Measurements from ENCODE around the gene TMLHE. TPM values are rescaled to one million over a fixed set of nuclear protein-coding genes. Genes with fewer than 3 reads are reported as not detected.
"Not testable (repeated sequence)": the region's sequence is repeated elsewhere in the genome, so short reads cannot be mapped to it uniquely, and the experiment has no call there.

The TMLHE gene
- total RNA-seq (17.4 and 17.6 TPM in 2 replicates), polyA plus RNA-seq (22.1 and 29.3 TPM in 2 replicates)

GRCh38 chrX:155612312-155613224 lies at the start of gene TMLHE, which contains the start of gene SPRY3:
TSS of gene TMLHE (minus strand) at chrX:155612952. CDS start at chrX:155545276, 67,676 bp downstream.
TSS of gene SPRY3 (plus strand) at chrX:155612586.
- no peak for TF ChIP-seq CTCF (IDR thresholded peaks at IDR 0.05; ENCODE audit: low read depth, low read length)
- H3K9me3 ChIP-seq (ENCODE audit: low read depth): no peaks in the 10 kb centered on the region
- peak within 1 kb of the TSS; percentile 62 for H3K4me3 ChIP-seq
- H3K4me1 ChIP-seq (ENCODE audit: low read depth): no peaks in the 10 kb centered on the region
- peak; percentile 62 for DNase-seq (ENCODE audit: low read depth in 1 of 2, low spot score in 1 of 2)
- H3K27ac ChIP-seq: peak within 1 kb of the TSS; percentile 92
- no peaks in the 10 kb centered on the region for H3K36me3 ChIP-seq
- no peaks in the 10 kb centered on the region for H3K27me3 ChIP-seq

- DNase-seq (ENCODE audit: low read depth in 1 of 2, low spot score in 1 of 2): peak in 1 of 2 donors; percentile 0
- no peaks in the 10 kb centered on the region for H3K4me1 ChIP-seq (ENCODE audit: low read depth)
- no peak overlapping the region for H3K27ac ChIP-seq
- H3K9me3 ChIP-seq (ENCODE audit: low read depth): no peaks in the 10 kb centered on the region
- no peaks in the 10 kb centered on the region for H3K36me3 ChIP-seq
- no peak for TF ChIP-seq CTCF (IDR thresholded peaks at IDR 0.05; ENCODE audit: low read depth, low read length)
- H3K27me3 ChIP-seq: no peaks in the 10 kb centered on the region
- H3K4me3 ChIP-seq: no peak overlapping the region
Measured at GRCh38 chrX:155662282-155662681, 49.5 kb upstream of the TMLHE start.

GRCh38 chrX:155645180-155645579 lies 32.4 kb upstream of the TMLHE start:
- H3K27me3 ChIP-seq: no peaks in the 10 kb centered on the region
- no peak for TF ChIP-seq CTCF (IDR thresholded peaks at IDR 0.05; ENCODE audit: low read depth, low read length)
- no peaks in the 10 kb centered on the region for H3K4me1 ChIP-seq (ENCODE audit: low read depth)
- no peak overlapping the region for H3K4me3 ChIP-seq
- no peak for DNase-seq (ENCODE audit: low read depth in 1 of 2, low spot score in 1 of 2)
- H3K27ac ChIP-seq: no peak overlapping the region
- H3K36me3 ChIP-seq: no peaks in the 10 kb centered on the region
- no peaks in the 10 kb centered on the region for H3K9me3 ChIP-seq (ENCODE audit: low read depth)

- H3K36me3 ChIP-seq: no peaks in the 10 kb centered on the region
- no peaks in the 10 kb centered on the region for H3K9me3 ChIP-seq (ENCODE audit: low read depth)
- H3K27me3 ChIP-seq: no peaks in the 10 kb centered on the region
- no peaks in the 10 kb centered on the region for H3K4me1 ChIP-seq (ENCODE audit: low read depth)
- H3K27ac ChIP-seq: no peak overlapping the region
- no peak overlapping the region for H3K4me3 ChIP-seq
- no peak for TF ChIP-seq CTCF (IDR thresholded peaks at IDR 0.05; ENCODE audit: low read depth, low read length)
- no peak for DNase-seq (ENCODE audit: low read depth in 1 of 2, low spot score in 1 of 2)
Measured at GRCh38 chrX:155643240-155643639, 30.5 kb upstream of the TMLHE start.

GRCh38 chrX:155641371-155641770 lies 28.6 kb upstream of the TMLHE start:
- peak overlapping the region; percentile 14 for H3K4me3 ChIP-seq
- not testable (repeated sequence) for DNase-seq (ENCODE audit: low read depth in 1 of 2, low spot score in 1 of 2); H3K27me3 ChIP-seq

GRCh38 chrX:155637714-155638113 lies 25.0 kb upstream of the TMLHE start:
- TF ChIP-seq CTCF (IDR thresholded peaks at IDR 0.05; ENCODE audit: low read depth, low read length): no peak
- no peak for DNase-seq (ENCODE audit: low read depth in 1 of 2, low spot score in 1 of 2)
- H3K27me3 ChIP-seq: no peaks in the 10 kb centered on the region

More at GRCh38 chrX:155641371-155641770, 28.6 kb upstream of the TMLHE start:
- peak overlapping the region; percentile 41 for H3K27ac ChIP-seq
- not testable (repeated sequence) for H3K4me1 ChIP-seq (ENCODE audit: low read depth); H3K9me3 ChIP-seq (ENCODE audit: low read depth); H3K36me3 ChIP-seq

GRCh38 chrX:155635019-155635418 lies 22.3 kb upstream of the TMLHE start:
- DNase-seq (ENCODE audit: low read depth in 1 of 2, low spot score in 1 of 2); H3K36me3 ChIP-seq; H3K27ac ChIP-seq; H3K4me3 ChIP-seq; H3K4me1 ChIP-seq (ENCODE audit: low read depth); H3K9me3 ChIP-seq (ENCODE audit: low read depth); H3K27me3 ChIP-seq: not testable (repeated sequence)

More at GRCh38 chrX:155637714-155638113, 25.0 kb upstream of the TMLHE start:
- Histone ChIP-seq H3K36me3 (no peaks in the 10 kb centered on the region), H3K4me1 (ENCODE audit: low read depth) (no peaks in the 10 kb centered on the region), H3K4me3 (no peak overlapping the region), H3K9me3 (ENCODE audit: low read depth) (no peaks in the 10 kb centered on the region), H3K27ac (no peak overlapping the region)
